GM18499 (cell line): ENCODE measurements around the gene PLSCR4.

ENCODE experiments used
- ATAC-seq: cut with Tn5 transposase; IDR thresholded peaks from one replicate; pipeline ENCODE4 v1.9.1; 2021; ENCODE audit warnings: moderate number of reproducible peaks; ENCODE audit not compliant: insufficient read depth, unreplicated experiment

PLSCR4 gene

GRCh38 chr3:146164071-146164470, 86.8 kb downstream of the PLSCR4 start:
- no peak for ATAC-seq

- no peak for ATAC-seq
Measured at GRCh38 chr3:146163584-146163983, 87.3 kb downstream of the PLSCR4 start.

- ATAC-seq = no peak
Measured at GRCh38 chr3:146162561-146162960, 88.3 kb downstream of the PLSCR4 start.

- no peak for ATAC-seq
Measured at GRCh38 chr3:146161663-146162002, 89.3 kb downstream of the PLSCR4 start.

- no peak for ATAC-seq
Measured at GRCh38 chr3:146160964-146161662, 89.8 kb downstream of the PLSCR4 start, which contains the start of gene PLOD2. TSS of gene PLOD2 (minus strand) at chr3:146161184. CDS start at chr3:146160989, 195 bp downstream.

GRCh38 chr3:146160321-146160963, 90.5 kb downstream of the PLSCR4 start:
- ATAC-seq = no peak

- no peak for ATAC-seq
Measured at GRCh38 chr3:146159616-146160320, 91.1 kb downstream of the PLSCR4 start.

- no peak for ATAC-seq
Measured at GRCh38 chr3:146159037-146159436, 91.9 kb downstream of the PLSCR4 start.

- ATAC-seq = no peak
Measured at GRCh38 chr3:146157325-146158060, 93.4 kb downstream of the PLSCR4 start.

GRCh38 chr3:146156666-146157314, 94.1 kb downstream of the PLSCR4 start:
- no peak for ATAC-seq

GRCh38 chr3:146156095-146156494, 94.8 kb downstream of the PLSCR4 start:
- no peak for ATAC-seq

- no peak for ATAC-seq
Measured at GRCh38 chr3:146154995-146155394, 95.9 kb downstream of the PLSCR4 start.

- no peak for ATAC-seq
Measured at GRCh38 chr3:146154316-146154715, 96.6 kb downstream of the PLSCR4 start.

- no peak for ATAC-seq
Measured at GRCh38 chr3:146153429-146153828, 97.5 kb downstream of the PLSCR4 start.

- ATAC-seq = no peak
Measured at GRCh38 chr3:146152834-146153233, 98.1 kb downstream of the PLSCR4 start.

- no peak for ATAC-seq
Measured at GRCh38 chr3:146148468-146148931, 102.4 kb downstream of the PLSCR4 start.

- no peak for ATAC-seq
Measured at GRCh38 chr3:146145642-146146041, 105.3 kb downstream of the PLSCR4 start.

GRCh38 chr3:146142757-146143156, 108.1 kb downstream of the PLSCR4 start:
- ATAC-seq = no peak
